HG02943 (cell line): ENCODE data around the gene POLN.

ENCODE experiments used
- ATAC-seq: cut with Tn5 transposase; IDR thresholded peaks from one replicate; pipeline ENCODE4 v1.9.1; 2021; ENCODE audit warnings: mild to moderate bottlenecking, low read depth, moderate library complexity; ENCODE audit not compliant: unreplicated experiment

The POLN gene

DNA sequence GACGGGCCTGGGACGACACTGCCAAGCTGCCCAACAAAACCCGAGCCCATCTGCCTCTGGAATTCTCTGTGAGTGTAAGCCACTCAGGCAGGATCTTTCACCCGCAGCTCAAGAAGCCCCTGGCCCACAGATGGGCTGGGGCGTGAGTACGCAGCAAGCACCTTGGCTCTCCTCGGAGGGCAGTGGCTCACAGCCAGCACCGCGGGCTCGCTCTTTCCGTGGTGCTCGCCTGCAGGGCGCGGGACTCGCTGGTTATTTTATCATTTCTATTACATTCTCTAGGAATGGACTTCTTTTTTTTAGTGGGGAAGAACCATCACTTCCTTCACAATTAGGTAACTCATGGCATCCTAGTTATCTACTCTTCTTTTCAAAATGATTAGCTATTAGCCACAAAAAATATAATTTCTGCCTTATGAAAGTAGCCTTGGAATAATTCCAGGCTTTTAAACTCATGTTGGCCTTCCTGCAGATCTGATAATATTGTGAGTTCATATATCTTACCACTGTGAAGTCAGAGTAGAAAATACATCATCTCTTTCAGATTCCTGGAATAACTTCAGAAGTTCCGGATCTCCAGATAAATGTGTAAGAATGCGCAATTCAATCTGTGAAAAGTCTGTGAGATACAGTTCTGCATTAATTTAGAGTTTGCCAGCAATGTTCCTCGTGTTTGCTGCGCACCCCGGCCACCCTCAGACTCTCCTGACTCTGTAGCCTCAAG lies 114.2 kb downstream of the POLN start:
- ATAC-seq: no peak

DNA sequence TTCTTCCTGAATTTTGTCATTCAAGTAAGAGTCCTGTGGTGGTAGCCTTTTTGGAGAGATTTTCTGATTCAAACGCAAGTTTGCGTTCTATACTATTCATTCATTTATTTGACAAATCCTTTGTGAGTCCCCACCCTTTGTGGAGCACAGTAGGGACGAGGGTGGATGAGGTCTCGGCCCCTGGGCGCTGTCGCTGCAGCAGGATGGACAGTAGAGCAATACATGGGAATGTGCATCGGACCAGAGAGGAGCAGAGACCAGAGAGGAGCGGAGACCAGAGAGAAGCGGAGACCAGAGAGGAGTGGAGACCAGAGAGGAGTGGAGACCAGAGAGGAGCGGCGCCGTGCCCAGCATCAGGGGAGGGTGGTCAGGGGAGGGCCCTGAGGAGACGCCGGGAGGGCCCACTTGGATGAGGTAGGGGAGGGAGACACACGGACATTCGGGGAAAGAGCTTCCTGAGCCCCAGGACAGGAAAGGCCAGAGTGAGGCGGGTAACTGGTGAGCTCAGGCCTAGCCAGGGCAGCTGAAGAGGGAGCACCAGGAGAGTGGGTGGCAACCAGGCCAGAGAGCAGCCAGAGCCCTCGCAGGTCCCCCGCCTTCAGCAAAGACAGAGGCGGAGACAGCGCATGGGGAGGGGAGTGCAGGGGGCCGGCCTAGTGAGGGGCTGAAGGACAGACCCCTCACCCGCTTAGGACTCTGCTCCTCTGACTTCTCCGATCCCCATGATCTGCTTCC lies 115.4 kb downstream of the POLN start:
- ATAC-seq: no peak

DNA sequence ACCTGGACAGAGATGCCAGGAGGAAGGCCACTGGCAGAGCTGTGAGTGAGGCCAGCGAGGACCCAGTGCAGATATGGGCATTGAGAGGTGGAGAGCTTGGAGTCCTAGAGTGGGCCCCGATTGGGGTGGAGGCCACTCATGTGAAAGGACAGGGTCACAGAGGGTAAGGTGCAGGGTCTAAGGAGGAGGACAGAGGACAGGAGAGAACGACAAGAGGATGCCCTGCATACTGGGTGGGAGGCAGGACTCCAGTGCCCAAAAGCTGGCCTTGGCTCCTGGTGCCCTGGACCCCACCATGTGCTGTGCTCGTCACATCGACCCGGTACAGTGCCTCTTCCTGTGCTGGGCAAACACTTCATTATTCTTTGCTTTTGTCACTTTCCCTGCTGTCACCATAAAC lies 116.1 kb downstream of the POLN start:
- ATAC-seq: no peak

DNA sequence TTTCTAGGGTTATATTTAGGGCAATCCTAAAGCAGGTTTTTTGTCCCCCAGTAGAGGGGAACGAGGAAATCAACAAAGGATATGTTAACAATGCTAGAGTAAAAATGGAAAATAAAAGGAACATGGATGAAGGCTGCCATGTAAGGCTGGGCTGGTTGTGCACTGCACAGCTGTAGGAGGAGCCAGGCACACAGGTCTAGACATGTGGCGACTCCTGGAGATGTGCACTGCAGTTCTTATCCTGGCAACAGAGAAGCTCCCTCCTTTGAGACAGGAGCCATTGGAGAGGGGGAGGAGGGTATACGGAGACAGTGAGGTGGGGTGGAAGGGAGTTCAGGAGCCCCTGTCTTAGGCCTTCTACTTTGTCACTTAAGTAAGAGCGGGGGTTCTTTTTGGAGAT lies 116.9 kb downstream of the POLN start:
- no peak for ATAC-seq

DNA sequence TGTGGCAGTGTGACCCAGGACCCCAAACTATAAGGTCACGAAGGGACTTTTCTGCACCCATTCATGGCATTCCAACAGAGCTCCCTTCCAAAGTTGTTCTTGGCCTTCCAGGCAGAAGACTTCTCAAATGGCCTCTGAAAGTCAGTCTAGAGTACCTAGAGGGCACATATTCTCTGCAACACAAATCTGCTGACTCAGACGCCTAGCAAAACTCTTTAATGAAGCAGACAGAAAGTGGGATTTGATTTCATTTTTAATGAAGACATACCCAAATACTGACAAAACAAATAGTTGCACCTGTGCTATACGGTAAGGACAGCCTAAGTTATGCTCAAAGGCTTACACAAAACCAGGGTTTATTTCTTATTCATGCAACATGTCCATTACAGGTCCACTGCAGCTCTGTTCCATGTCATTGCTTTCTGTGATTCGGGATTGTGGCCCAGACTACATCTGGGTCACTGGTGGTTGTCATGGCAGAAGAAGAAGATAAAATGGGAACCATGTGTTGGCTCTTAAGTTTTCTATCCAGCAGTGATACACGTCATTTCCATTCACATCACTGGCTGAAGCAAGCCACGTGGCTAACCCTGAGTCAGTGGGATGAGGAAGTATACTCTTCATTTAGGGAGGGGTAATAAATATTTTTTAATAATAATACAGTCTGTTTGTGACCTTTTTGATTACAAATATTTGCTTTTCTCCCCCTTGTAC lies 125.1 kb downstream of the POLN start:
- ATAC-seq: no peak

DNA sequence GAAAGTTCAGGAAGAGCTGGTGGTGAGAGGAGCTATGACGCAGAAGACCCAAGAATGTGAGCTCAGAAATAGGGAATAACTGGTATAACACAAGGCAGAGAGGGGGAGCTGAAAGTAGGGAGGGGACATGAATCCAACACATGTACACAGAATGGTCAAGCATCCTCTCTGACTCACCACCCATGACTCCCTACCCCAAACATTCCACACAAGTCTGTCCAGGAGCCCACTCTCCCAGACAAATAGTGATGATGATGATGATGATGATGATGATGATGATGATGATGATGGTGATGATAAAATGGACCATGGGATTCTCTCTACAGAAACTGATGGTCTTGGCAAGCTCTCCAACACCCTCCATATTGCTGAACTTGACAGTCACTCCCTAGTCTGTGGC lies 136.4 kb downstream of the POLN start:
- no peak for ATAC-seq

DNA sequence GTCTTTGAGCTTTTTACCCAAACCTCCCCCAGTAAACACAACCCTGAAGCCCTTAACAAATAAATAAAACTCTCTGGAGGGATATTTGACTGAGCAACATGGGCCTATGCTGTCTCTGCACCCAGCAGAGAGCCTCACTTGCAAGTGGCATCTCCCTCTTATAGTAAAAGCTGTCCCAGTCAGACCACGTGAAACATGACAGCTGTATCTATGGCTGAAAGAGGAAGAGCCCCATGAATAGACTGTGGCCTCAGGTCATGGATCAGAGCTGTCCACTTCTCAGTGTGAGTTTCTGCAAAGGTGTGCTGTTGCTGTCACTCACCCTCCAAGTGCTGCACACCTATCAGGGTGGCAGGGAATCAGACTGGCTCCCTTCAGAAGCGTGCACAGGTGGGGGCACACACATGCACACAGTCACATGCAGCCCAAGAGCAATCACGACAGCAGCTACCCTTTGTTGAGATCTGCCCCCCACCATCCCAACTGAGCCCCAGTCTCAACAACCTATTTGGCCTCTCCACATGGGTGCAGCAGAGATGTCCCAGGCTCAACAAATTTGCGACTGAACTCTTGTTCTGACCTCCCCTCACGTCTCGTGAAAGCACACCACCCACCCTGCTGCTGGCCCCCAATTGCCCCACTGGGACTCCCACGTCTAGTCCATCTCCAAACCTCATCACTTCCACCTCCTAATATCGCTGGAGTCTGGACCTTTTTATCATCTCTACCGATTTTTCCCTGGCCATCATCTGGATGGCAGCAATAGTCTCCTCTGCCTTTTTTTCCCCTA lies 137.2 kb downstream of the POLN start:
- ATAC-seq: no peak

DNA sequence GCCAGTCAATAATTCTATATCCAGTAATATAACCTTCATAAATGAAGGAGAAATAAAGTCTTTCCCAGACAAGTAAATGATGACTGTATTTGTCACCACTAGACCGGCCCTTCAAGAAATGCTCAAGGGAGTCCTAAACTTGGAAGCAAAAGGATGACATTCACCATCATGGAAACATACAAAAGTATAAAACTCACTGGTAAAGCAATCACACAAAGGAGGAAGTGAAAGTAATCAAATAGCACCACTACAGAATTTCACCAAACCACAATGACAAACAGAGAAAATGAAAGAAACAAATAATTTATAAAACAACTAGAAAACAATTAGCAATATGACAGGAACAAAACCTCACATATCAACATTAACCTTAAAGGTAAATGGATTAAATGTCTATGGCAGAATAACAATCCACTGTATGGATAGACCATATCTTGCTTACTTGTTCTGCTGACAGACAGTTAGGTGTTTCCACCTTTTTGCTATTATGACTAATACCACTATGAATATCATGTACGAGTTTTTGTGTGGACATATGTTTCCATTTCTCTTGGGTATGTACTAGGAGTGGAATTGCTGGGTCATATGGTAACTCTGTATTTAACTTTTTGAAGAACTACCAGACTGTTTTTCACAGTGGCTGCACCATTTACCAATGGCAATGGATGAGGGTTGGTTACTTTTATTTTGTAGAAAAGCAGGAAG lies 137.9 kb downstream of the POLN start:
- no peak for ATAC-seq

DNA sequence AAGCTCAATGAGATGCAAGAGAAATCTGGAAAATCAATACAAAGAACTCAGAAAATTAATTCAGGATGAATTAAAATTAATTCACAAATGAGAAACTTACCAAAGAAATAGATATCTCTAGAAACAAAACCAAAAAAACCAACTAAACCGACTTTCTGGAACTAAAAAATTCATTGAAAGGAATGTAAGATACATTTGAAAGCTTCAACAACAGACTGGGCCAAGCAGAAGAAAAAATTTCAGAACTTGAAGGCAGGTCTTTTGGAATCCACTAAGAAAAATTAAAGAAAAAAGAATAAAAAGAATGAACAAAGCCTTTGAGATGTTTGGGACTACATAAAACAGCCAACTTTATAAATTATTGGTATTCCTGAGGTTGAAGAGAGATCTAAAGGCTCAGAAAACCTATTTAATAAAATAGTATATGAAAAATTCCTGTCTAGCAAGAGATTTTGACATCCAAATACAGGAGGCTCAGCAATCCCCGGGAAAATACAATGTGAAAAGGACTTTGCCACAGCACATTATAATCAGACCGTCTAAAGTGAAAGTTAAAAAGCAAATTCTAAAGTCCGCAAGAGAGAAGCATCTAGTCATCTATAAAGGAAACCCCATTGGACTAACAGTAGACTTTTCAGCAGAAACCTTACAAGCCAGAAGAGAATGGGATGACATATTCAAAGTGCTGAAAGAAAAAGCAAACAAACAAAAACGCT lies 138.6 kb downstream of the POLN start:
- no peak for ATAC-seq

DNA sequence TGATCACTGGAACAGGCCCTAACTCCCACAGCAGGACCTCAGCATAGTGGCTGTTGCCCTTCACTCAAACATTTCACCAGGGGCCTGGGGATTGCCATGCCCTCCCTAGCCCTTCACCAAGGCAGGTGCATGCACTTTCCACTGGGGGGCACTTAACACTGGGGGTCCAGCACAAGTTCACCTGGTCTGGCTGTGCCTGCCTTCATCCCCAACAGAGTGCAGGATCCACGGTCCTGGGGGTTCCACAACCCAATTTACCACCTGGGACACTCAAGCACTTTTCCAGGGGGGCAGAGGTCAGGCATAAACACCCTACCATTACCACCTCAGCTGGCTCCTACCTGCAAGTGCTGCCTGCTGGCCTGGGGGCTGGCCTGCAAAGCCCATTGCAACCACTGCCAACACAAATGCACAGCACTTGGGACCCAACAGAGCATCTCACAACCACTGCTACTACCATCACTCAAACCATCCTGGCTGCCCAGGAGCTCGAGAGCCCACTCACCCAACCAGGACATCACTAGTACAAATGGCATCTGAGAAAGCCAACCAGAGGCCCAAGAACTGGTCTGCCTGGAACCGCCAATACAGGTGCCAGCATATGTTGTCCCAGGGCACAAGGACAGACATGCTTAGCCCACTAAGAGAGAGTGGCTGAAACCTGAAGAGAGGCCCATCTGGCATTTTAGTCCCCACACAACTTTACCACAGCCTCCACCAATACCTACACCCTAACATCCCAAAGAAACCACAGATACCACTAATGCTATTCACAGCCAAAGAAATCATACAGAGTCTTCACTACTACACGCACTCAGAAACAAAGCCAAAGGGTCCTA lies 139.7 kb downstream of the POLN start:
- ATAC-seq: no peak

DNA sequence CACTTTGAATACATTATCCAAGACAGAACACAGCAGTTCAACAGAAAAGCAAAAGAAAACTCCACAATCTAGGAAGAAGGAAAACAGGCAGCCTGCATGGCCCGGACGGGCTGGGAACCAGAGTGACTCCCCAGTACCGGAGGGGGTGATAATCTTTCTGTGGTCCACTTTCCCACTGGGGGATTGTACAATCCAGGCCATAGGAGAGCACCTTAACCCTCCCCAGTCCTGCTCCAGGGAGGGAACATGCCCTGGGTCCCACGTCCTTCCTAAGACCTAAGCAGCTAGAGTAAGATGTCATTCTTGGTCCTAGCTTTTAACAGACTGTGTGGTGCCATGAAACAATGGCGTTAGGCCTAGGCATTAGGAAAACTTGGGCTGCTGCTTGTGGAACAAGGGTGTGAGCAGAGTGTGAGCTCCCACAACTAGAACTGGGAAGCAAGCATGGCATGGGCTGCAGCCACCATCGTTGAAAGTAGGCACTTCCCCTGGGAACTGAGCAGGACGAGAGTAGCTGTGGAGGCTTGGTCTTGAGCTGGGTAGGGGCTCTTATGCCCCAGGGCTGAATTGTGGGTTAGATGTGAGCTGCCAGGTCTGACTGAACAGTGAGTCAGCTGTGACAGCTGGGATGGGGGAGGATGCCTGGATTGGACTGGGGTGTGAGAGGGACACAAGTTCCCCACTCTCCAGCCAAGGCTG lies 140.4 kb downstream of the POLN start:
- no peak for ATAC-seq

DNA sequence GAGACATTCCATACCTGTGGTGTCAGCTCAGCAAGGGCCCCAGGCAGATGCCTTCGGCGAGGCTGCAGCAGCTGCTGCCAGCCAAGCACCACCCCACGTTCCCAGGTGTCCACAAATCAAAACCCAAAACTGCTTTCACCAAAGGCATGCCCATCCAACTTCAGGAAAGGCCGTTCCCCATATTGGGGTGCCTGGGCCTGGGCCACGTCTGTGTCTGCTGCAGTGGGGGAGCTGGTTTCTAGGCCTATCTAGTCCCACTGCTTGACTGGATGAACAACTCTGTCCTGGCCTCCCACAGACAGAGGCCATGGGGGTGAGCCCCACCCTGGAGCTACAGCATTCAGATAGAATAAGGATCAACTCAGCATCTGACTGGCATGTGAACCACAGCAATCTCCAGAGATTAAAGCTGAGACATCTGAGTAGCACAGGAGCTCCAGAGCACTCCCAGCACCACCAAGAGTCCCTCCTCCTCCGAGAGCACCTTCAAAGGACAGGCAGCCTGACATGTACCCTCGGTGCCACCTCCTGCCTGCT lies 145.8 kb downstream of the POLN start:
- ATAC-seq: no peak

DNA sequence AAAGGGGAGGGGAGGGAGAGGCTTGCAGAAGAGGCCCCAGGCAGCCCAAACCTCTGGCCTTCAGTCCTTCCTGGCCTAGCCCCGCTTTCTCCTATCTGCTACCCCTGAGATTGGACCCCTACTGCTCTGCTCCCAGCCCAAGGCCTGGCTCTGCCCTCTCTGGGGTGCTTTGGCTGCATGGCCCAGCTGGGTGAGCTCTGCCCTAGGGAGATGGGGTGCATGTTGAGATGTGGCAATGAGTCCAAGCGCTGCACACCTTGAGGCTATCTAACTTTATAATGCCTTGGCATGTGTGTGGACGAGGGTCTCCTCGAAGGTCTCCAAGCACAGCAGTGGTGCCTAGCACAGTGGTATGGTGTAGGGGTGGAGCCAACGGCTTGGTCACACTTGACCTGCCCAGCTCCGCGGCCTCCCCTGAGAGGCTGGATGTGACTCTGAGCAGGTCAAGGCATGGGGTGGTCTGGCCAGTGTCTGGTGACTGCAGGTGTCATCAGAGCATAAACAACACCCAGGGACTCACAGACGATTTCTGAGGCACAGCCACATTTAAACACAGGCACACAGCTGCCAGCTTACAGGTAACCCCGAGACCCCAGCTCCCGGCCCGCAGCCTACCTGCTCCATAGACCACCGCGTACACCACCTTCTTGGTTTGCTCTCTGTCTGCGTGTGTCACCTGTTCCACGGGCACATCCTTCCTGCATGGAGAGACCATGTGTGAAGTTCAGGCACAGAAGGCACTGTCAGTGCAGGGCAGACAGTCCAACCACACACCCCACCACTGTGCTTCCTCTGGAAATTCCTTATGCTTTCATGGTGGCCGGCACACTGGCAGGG lies 146.5 kb downstream of the POLN start:
- ATAC-seq: no peak

DNA sequence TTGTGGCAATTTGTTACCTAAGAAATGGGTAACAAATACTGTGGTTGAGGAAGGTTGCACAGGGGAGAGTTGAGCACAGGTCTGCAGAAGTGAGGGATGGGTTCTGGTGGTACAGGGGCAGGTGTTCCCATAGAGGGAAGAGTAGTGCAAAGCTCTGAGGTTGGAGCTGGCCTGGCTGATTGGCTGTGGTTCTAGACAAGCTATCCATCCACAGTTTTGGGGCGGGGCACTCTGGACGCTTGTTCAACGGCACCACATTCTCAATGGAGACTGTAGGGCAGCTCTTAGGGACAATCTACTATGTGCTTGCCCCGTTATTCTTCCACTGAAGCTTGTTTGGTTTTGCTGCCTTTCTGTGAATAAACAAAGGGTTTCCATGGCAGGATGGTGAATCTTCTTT lies 147.4 kb downstream of the POLN start:
- no peak for ATAC-seq

DNA sequence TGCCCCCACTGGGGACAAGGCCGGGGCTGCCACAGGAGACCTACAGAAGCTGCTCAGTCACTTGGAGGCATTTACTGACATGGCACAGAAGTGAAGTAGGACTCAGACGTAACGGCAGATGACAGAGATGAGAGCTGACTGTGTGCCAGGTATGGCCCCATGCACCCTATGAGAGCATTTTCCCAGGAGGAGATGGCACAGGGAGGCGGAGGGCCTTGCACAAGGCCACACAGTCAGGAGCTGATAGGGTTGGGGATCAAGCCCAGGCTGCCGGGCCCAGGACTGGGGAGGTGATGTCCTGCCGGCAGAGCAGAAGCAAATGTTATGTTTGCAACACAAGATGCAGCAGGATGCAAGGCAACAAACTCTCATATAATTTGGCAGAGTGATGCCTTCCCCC lies 148.7 kb downstream of the POLN start:
- no peak for ATAC-seq

DNA sequence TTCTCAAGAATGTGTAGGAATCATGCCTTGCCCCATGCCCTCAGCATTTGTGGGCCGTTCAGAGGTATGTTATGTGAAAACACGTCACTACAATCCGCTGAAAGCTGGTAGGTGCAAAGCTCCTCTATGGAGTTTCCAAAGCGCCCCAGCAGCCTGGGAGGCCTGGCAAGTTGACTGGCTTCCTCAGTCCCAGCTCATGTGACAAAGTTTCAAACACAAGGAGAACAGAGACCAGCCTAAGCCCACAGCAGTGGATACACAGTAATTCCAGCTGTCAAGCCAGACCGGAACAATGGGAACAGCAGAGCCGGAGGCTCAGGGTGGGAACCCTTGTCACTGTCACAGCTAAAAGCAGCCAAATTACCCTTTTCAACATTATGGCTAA lies 149.3 kb downstream of the POLN start:
- no peak for ATAC-seq
